AG08395 (cell line): ENCODE data around the gene CHCHD6.
A peak's percentile ranks its signal among the peaks of the same experiment; 100 is the strongest.

Experiments
- DNase-seq: peaks from one replicate; pipeline ENCODE4 v3.0.0; 2012; ENCODE audit warnings: mixed read lengths, low spot score

Gene CHCHD6

GRCh38 chr3:126743350-126743749, 39.3 kb downstream of the CHCHD6 start:
- no peak for DNase-seq

- no peak for DNase-seq
Observed at GRCh38 chr3:126743781-126744180, 39.7 kb downstream of the CHCHD6 start.

DNA sequence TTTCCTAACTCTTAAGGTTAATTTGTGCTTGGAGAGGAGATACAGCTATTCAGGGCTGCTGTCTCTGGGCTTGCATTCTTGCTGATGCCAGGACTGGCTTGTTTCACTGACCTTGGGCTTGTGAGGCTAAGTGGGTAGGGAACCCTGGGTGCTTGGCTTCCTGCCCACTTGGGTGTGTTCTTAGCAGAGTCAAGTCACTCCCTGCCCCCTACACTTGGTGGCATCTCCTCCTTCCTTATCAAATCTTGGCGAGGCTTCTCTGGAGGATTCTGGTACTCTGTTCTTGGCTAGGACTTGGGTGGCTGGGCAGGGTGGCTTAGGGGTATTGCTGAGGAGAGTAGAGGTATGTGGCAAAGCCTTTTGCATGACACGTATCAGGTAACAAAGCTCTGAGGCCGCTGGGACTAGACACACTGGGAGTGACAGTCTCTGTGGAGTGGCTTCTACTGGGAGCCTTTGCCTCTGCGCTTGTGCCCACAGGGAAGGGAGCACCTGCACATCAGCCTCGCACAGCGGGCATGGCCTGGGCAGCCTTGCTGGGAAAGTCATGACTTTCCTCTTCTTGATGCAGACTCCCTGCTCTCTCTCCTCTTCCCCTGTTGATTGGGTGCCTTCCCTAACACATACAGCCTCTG, 41.8 kb downstream of the CHCHD6 start:
- DNase-seq: no peak

DNA sequence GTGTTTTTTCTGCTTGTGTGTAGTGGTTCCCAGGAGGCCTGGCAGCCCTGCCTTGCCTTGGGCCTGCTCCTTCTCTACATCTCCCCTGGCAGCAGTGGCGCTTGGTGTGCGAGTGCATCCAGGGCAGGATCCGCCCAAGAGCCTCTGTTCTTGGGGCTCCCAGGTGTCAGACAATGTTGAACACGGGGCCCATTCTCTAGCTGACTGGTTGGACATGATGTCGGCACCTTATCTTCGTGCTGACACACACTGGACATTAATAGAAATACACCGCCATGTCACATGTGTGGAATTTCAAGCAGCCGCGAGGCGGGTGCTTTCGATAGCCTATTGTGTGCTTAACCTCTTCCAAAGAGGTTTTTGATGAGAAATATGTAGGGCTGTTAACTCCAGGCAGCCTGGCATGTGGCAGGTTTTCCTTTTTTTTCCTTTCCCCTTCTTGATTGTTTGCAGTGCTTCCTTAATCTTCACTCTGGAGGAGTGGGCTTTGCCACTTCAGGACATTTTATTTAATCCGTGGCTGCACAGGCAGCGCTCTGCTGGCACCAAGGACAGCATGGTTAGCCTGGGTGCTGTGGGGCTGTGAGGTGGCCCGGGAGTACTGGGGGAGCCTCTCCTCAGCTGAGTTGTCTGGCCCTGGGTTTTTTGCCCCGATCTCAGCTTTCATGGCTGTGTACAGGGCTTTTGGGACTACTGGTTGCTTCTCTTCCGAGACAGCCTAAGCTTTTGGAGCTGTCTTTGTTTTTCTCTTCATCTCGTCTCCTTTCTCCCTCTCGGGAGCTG, 42.5 kb downstream of the CHCHD6 start:
- no peak for DNase-seq

- no peak for DNase-seq
Observed at GRCh38 chr3:126747768-126748167, 43.7 kb downstream of the CHCHD6 start.

GRCh38 chr3:126748701-126749546, 44.9 kb downstream of the CHCHD6 start:
- no peak for DNase-seq

DNA sequence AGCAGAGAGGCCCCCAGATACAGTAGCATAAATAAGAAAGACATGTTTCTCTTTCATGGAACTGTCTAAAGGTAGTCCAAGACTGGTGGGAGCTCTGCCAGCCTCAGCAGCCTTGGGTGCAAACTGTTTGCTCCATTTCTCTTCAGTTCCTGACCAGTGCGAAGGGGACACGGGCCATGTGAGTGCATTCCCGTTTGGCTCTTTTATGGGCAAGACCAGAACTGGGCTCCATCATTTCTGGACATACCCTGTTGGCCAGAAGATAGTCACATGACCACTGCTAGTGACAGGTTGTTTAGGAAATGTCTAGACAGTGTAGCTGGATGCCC, 45.5 kb downstream of the CHCHD6 start:
- no peak for DNase-seq

- no peak for DNase-seq
Observed at GRCh38 chr3:126749931-126750755, 46.1 kb downstream of the CHCHD6 start.

GRCh38 chr3:126750756-126751121, 46.7 kb downstream of the CHCHD6 start:
- no peak for DNase-seq

GRCh38 chr3:126751611-126752302, 47.7 kb downstream of the CHCHD6 start:
- no peak for DNase-seq

DNA sequence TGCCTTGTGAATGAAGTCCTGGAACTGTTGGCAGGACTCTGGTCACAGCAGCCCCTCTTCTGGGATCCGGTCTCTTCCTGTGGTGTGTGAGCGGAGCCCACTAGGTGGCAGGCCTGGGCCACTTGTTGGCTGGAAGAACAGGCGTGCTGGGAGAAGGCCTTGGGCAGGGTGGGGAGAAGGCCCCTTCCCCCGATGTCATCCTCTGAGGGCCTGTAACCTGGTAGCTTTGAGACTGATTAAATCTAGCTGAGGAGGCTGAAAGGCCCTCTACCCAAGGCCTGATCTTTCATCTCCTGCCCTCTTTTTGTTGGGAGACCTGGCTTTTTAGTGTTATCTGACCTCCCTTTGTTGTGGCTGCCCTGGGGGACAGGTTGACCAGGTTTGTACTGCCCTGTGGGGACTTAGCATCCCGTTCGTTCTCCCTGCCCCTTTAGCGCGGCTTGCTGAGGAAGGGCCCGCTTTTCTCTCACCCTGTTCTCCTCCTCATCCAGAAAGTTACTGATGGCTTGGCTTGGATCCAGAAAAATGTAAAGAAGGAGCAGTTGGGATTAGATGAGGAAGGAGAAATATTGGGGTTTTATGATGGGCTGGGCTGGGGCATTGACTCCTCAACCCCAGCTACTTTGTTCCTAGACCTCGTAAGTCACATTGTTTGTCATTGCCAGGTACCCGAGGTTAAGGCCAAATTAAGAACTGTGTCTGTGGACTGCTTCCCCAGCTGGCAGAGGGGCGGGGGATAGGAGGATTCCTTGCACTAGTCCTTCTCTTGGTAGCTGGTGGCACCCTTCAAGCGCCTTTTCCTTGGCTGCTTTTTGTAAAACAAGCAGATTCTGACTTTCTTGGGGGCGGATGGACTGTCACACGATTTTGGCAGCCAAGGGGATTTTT, 48.5 kb downstream of the CHCHD6 start:
- DNase-seq: peak; percentile 82

DNA sequence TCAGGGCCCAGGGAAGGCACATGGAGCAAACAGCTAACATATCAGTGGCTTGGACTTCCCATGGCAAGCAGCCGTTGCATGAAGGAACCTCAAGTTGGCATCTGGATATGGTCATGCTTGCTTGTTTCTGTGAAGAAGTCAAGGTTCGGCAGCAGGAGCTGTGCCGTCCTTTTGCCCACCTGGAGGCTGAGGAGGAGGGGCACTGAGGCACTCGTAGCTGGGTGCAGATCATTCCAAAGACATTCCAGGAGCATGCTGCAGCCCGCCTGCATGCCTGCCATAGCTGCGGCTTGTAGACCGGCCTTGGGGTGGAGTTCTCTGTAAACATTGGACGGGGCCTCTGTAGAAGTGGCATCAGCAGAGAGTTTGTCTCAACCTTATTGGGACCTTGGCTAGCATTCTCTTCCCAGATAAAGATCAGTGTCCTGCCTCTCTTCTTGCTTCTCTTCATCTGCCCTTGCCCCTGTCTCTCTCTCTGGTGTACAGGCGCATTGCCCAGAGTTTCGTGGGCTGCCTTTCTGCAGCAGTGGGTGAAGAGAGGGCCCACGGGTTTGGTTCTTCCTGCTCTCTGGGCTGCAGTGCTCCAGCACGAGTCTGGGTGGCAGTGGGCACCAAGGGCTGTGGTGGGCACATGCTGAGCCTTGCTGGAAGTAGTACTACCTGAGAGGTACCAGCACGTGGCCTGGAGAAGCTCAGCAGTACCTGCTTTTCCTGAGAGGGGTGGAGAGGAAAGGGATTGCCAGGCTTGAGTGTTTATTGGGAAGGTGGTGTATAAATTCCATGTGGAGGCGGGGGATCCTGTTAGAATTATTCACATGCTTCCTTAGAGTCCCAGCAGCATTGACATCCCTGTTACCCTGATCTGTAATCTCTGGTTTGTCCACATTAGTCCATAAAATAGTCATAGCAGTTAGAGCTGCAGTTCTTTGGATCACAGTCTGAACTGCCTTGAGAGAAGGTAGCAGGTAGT, 49.4 kb downstream of the CHCHD6 start:
- peak; percentile 35 for DNase-seq

- no peak for DNase-seq
Observed at GRCh38 chr3:126755866-126756265, 51.8 kb downstream of the CHCHD6 start.

- no peak for DNase-seq
Observed at GRCh38 chr3:126758026-126758425, 54.0 kb downstream of the CHCHD6 start.

GRCh38 chr3:126758882-126759281, 54.8 kb downstream of the CHCHD6 start:
- no peak for DNase-seq

DNA sequence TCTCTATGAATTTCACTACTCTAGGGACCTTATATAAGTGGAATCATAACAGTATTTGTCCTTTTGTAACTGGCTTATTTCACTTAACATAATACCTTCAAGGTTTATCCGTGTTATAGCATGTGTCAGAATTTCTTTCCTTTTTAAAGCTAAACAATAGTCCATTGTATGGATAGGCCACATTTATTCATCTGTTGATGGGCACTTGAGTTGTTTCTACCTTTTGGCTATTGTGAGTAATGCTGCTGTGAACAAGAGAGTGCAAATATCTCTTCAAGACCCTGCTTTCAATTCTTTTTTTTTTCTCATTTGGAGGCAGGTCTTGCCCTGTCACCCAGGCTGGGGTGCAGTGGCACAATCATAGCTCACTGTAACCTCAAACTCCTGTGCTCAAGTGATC, 56.5 kb downstream of the CHCHD6 start:
- no peak for DNase-seq

DNA sequence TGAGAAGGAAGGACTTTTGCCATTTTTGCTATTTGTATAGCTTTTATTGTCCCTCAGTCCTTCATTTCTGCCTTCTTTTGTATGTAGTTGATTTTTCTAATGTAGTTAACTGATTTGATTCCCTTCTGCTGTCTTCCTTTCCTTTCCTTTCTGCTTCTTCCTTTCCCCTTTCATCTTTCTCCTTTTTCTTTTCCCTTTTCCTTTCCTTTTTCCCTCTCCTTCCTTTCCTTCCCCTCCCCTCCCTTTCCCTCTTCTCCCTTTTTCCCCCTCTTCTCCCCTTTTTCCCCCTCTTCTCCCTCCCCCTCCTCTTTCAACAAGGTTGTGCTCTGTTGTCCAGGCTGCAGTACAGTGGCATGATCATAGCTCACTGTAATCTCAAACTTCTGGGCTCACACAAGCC, 59.0 kb downstream of the CHCHD6 start:
- DNase-seq: no peak

- no peak for DNase-seq
Observed at GRCh38 chr3:126765187-126766069, 61.4 kb downstream of the CHCHD6 start.
